Cardiac muscle cell (in vitro differentiated cells and primary cell): Measurements from ENCODE around the gene PTGR2. TPM values are rescaled to one million over a fixed set of nuclear protein-coding genes. Genes with fewer than 3 reads are reported as not detected.

Experiments
- DNase-seq, 2 donors: peaks; one replicate each; pipeline versions ENCODE4 v3.0.0 to v3.0.0-alpha.2; 2010 to 2017; ENCODE audit warnings: low read depth in 1 of 2, low spot score in 1 of 2
- H3K27ac ChIP-seq: fragments of 200-600 bp; sonication (generic); 2 replicates; pipeline ENCODE4 v1.5.1; 2016
- H3K27me3 ChIP-seq: fragments of 200-600 bp; sonication (generic); 2 replicates; pipeline ENCODE4 v1.6.0; 2016; ENCODE audit warnings: control low read depth
- H3K36me3 ChIP-seq: fragments of 200-600 bp; sonication (generic); 2 replicates; pipeline ENCODE4 v1.5.1; 2016; ENCODE audit warnings: control low read depth
- H3K4me1 ChIP-seq: fragments of 200-600 bp; sonication (generic); 2 replicates; pipeline ENCODE4 v1.8.1; 2017; ENCODE audit warnings: low read depth, mild to moderate bottlenecking, mixed run types
- H3K4me3 ChIP-seq: fragments of 200-600 bp; sonication (generic); 2 replicates; pipeline ENCODE4 v1.5.1; 2016; ENCODE audit warnings: mild to moderate bottlenecking
- H3K9me3 ChIP-seq: fragments of 200-600 bp; sonication (generic); 2 replicates; pipeline ENCODE4 v1.5.1; 2017; ENCODE audit warnings: low read depth, mild to moderate bottlenecking, control low read depth
- CTCF ChIP-seq: IDR thresholded peaks from 2 replicates; pipeline ENCODE4 v1.5.1; 2012; ENCODE audit warnings: low read depth, mild to moderate bottlenecking, low read length
- polyA plus RNA-seq: library from polyadenylated mRNA; unstranded; fragments of >200 nt; fragmentation: Nextera tagmentation; extraction: Ambion mirVana; gene quantifications from 2 replicates; pipeline ENCODE4 v1.2.1, GENCODE V29; 2016
- total RNA-seq: library from RNA; depleted of rRNA; stranded (reverse); fragments of >200 nt; gene quantifications from 2 replicates; pipeline ENCODE4 v1.2.3, GENCODE V29; 2016

PTGR2 gene
- 9.5 and 16.4 TPM in 2 replicates for total RNA-seq
- 13.4 and 28.5 TPM in 2 replicates for polyA plus RNA-seq

- Histone ChIP-seq H3K36me3 (no peaks in the 10 kb centered on the region), H3K27me3 (no peaks in the 10 kb centered on the region), H3K27ac (peak within 1 kb of the TSS; percentile 89), H3K4me1 (no peaks in the 10 kb centered on the region), H3K9me3 (no peaks in the 10 kb centered on the region), H3K4me3 (peak within 1 kb of the TSS; percentile 51)
- DNase-seq, result peak; percentile 99
- no peak for TF ChIP-seq CTCF
Observed at GRCh38 chr14:73851567-73852382, at the start of gene PTGR2. TSS of gene PTGR2 (plus strand) at chr14:73851831. CDS start at chr14:73858863, 7,032 bp downstream.

- DNase-seq, result peak in 1 of 2 donors; percentile 40
- Histone ChIP-seq H3K36me3 (no peaks in the 10 kb centered on the region), H3K4me1 (no peaks in the 10 kb centered on the region), H3K27me3 (no peaks in the 10 kb centered on the region), H3K4me3 (no peak overlapping the region), H3K27ac (no peak overlapping the region), H3K9me3 (no peaks in the 10 kb centered on the region)
- no peak for TF ChIP-seq CTCF
Observed at GRCh38 chr14:73802431-73803188, 49.0 kb upstream of the PTGR2 start.

- Histone ChIP-seq H3K27ac (no peak overlapping the region), H3K27me3 (no peaks in the 10 kb centered on the region), H3K9me3 (no peaks in the 10 kb centered on the region), H3K36me3 (no peaks in the 10 kb centered on the region), H3K4me1 (no peaks in the 10 kb centered on the region), H3K4me3 (no peak overlapping the region)
- TF ChIP-seq CTCF, result no peak
- DNase-seq, result no peak
Observed at GRCh38 chr14:73804636-73805035, 47.0 kb upstream of the PTGR2 start.

- Histone ChIP-seq H3K9me3 (no peaks in the 10 kb centered on the region), H3K27ac (no peak overlapping the region), H3K27me3 (no peaks in the 10 kb centered on the region), H3K4me1 (no peaks in the 10 kb centered on the region), H3K4me3 (no peak overlapping the region), H3K36me3 (no peaks in the 10 kb centered on the region)
- no peak for TF ChIP-seq CTCF
- no peak for DNase-seq
Observed at GRCh38 chr14:73807457-73807856, 44.2 kb upstream of the PTGR2 start.

GRCh38 chr14:73809391-73809790 is 42.2 kb upstream of the PTGR2 start:
- Histone ChIP-seq H3K4me3 (no peak overlapping the region), H3K9me3 (no peaks in the 10 kb centered on the region), H3K4me1 (no peaks in the 10 kb centered on the region), H3K27me3 (no peaks in the 10 kb centered on the region), H3K27ac (no peak overlapping the region), H3K36me3 (no peaks in the 10 kb centered on the region)
- no peak for DNase-seq
- TF ChIP-seq CTCF, result no peak
